ENCODE results near the gene STIM1. TPM values are rescaled to one million over a fixed set of nuclear protein-coding genes. Genes with fewer than 3 reads are reported as not detected.

The STIM1 gene
- total and polyA plus RNA-seq, 10 of the 15 experiments (the other 5 are each of a cell fraction or from before 2014, with no cell fraction given) = 8.6 to 57.7 (median 29.3) TPM

DNA sequence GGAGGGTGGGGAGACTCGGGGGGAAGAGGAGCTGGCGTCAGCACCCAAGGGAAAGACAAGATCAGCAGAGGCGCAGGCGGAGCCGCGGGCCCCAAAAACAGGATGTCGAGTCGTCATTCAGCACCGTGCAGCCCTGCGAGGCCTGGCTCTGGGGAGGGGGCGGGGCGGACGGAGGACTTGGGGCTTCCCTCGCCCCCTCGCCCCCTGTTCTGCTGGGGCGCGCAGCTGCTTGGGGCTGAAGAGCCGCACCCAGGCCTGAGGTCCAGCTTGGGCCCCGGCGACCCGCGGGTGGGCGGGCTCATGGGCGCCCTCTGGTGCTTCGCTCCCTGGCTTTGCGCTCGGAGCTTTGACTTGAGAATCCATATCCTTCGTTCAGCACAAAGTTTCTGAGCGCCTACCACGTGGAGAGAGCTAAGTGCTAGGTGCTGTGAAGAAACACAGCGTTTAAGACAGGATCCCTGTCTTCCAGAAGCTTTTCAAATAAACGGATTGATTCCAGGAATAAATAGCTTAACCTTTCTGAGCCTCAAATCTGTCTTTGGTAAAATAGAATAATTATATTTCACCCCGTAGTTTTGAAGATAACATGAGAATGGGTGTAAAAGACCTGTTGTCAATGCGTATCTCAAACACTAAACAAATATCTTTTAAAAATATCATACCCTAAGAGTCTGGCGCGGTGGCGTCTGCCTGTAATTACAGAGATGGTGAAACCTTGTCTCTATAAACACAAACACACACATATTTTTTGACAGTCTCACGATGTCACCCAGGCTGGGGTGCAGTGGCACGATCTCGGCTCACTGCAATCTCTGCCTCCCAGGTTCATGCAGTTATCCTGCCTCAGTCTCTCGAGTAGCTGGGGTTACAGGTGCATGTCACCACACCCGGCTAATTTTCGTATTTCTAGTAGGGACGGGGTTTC is 13.8 kb upstream of the STIM1 start (continued):
- TF ChIP-seq E2F8 (IDR thresholded peaks at IDR 0.05; ENCODE audit: low read depth, partially characterized antibody) (no peak), KDM1A (IDR thresholded peaks at IDR 0.05; ENCODE audit: borderline replicate concordance) (no peak), PML (IDR thresholded peaks at IDR 0.05; ENCODE audit: low read length) (peak; percentile 66; the same call in 1 of the 2 replicates), CHD2 (IDR thresholded peaks at IDR 0.05; ENCODE audit: borderline replicate concordance, low read depth, low read length) (peak; percentile 72; the same call in 1 of the 2 replicates), FOXK2 (IDR thresholded peaks at IDR 0.05) (no peak), PBX3 (IDR thresholded peaks at IDR 0.05; ENCODE audit: insufficient replicate concordance, low read depth, low read length) (no peak), BRCA1 (IDR thresholded peaks at IDR 0.05; ENCODE audit: low read depth, low read length) (no peak), SMAD1 (IDR thresholded peaks at IDR 0.05; ENCODE audit: low read depth, partially characterized antibody) (no peak), NFXL1 (IDR thresholded peaks at IDR 0.05; ENCODE audit: borderline replicate concordance) (no peak), CUX1 (IDR thresholded peaks at IDR 0.05; ENCODE audit: insufficient replicate concordance, low read depth, low read length) (no peak), SUPT20H (IDR thresholded peaks at IDR 0.05; ENCODE audit: borderline replicate concordance, control insufficient read depth, low read depth, low read length) (no peak), POLR2A (IDR thresholded peaks at IDR 0.05; ENCODE audit: low read depth, low read length) (peak; percentile 71), PAX8 (IDR thresholded peaks at IDR 0.05) (no peak), NR2C2 (IDR thresholded peaks at IDR 0.05; ENCODE audit: borderline replicate concordance, control insufficient read depth, insufficient read length, low read depth) (no peak)
- TF ChIP-seq, protein P1, sequence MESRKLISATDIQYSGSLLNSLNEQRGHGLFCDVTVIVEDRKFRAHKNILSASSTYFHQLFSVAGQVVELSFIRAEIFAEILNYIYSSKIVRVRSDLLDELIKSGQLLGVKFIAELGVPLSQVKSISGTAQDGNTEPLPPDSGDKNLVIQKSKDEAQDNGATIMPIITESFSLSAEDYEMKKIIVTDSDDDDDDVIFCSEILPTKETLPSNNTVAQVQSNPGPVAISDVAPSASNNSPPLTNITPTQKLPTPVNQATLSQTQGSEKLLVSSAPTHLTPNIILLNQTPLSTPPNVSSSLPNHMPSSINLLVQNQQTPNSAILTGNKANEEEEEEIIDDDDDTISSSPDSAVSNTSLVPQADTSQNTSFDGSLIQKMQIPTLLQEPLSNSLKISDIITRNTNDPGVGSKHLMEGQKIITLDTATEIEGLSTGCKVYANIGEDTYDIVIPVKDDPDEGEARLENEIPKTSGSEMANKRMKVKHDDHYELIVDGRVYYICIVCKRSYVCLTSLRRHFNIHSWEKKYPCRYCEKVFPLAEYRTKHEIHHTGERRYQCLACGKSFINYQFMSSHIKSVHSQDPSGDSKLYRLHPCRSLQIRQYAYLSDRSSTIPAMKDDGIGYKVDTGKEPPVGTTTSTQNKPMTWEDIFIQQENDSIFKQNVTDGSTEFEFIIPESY (IDR thresholded peaks at IDR 0.05) = no peak
- TF ChIP-seq, protein P2, sequence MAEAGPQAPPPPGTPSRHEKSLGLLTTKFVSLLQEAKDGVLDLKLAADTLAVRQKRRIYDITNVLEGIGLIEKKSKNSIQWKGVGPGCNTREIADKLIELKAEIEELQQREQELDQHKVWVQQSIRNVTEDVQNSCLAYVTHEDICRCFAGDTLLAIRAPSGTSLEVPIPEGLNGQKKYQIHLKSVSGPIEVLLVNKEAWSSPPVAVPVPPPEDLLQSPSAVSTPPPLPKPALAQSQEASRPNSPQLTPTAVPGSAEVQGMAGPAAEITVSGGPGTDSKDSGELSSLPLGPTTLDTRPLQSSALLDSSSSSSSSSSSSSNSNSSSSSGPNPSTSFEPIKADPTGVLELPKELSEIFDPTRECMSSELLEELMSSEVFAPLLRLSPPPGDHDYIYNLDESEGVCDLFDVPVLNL (IDR thresholded peaks at IDR 0.05; ENCODE audit: low read depth, low read length) = no peak

All from GM12878 (cell line).